Ammon's horn (tissue), 1 donor: ENCODE data around the gene METTL22.
"Not testable (repeated sequence)": the region's sequence is repeated elsewhere in the genome, so short reads cannot be mapped to it uniquely, and the experiment has no call there.

ENCODE experiments used
- DNase-seq: peaks from one replicate; pipeline ENCODE4 v3.0.0-alpha.2; 2016; ENCODE audit warnings: low spot score

The METTL22 gene

DNA sequence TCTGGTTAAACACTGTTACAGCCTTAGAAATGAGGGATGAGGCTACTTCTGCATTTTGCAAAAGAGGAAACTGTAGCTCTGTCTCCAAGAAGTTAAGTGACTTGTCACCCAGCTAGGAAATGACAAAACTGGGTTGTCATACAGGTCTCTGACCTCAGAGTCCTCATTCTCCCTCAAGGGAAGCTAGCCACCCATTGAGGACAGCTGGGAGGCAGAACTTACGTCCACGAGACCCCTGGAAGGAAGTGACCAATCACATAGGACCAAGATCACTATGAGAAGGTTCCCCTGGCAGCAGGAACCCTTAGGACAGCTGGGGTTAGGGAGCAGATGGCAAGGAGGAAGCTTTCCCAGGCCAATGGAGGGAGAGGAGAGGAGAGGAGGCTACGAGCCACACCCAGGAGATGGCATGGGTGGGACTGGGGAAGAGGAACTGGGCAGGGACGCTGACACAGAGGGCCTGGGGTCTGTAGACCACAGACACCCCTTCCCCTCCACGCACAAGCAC, 11.2 kb downstream of the METTL22 start:
- peak; percentile 49 for DNase-seq

DNA sequence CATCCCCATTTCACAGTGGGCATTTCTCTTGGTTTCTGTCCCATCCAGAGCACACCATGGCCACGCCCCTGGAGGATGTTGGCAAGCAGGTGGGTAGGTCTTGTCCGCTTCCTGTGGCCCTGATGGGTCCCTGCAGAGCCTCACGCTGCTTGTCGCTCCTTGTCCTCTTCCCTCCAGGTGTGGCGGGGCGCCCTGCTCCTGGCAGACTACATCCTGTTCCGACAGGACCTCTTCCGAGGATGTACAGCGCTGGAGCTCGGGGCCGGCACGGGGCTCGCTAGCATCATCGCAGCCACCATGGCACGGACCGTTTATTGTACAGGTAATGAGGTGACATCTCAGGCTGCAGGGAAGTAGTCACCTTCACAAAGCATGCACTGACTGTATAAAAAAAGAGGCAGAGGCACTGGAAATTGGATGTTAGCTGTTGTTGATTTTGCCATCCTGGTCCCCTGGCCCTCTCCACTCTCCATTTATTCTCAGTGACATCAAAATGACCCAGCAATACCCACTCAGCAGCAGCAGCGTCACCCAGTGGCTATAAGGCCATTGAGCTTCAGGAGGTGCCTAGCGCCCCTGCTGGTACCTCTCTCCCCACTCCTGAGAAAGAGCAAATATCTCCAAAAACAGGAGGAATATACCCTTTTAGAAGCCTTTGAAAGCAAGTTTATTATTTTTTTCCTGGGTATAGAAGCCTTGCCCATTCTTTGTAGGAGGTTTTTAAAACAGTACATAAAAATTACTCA, 13.7 kb downstream of the METTL22 start:
- no peak for DNase-seq

DNA sequence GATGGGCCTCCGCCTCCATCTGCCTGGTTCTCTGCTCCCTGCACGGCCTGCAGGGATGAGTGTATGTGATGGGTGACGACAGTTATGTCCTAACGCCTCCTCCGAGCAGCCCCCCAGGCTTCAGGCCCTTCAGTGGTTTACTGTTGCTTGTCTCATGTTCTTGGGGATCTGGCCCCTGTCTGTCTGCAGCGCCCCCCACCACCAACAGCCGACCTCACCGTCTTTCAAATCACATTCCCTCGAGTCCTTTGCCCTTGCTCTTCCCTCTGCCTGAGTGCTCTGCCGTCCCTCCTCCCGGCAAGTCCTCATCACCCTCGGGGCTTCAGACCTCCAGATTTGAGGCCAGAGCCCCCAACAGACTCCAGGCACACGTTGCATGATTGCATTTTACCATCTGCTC, 18.2 kb downstream of the METTL22 start:
- no peak for DNase-seq

DNA sequence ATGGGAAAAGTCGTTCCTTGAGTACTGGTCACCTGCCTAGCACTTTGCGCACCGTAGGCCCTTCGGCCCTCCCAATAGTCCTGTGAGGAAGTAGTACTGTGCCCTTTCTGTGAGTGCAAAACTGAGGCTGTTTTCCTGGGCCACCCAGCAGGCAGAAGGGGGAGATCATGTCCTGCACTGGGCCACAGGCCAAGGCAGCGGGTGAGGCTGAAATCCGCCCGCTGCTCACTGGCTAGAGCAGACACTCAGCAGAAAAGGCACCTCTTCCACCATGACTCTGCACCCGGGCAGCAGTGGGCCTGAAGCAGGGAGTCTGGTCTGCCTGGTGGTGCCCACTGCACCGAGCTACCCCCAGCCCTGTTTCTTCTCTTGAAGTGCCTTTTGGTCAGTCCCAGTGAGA, 20.2 kb downstream of the METTL22 start:
- peak; percentile 68 for DNase-seq

DNA sequence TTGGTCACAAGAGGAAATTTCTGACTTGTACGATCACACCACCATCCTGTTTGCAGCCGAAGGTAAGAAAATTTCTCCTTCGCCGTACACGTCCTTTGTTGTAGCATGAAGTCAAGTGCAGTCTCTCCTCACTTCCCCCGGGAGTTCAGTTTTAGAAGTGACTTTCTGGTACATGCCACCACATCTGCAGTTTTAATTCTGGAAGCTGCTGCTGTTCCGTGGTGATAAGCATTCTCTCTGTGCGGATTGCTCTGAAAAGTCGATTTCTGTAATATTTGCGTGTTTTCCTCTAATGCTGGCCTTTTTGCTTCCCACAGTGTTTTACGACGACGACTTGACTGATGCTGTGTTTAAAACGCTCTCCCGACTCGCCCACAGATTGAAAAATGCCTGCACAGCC, 20.6 kb downstream of the METTL22 start:
- no peak for DNase-seq

DNA sequence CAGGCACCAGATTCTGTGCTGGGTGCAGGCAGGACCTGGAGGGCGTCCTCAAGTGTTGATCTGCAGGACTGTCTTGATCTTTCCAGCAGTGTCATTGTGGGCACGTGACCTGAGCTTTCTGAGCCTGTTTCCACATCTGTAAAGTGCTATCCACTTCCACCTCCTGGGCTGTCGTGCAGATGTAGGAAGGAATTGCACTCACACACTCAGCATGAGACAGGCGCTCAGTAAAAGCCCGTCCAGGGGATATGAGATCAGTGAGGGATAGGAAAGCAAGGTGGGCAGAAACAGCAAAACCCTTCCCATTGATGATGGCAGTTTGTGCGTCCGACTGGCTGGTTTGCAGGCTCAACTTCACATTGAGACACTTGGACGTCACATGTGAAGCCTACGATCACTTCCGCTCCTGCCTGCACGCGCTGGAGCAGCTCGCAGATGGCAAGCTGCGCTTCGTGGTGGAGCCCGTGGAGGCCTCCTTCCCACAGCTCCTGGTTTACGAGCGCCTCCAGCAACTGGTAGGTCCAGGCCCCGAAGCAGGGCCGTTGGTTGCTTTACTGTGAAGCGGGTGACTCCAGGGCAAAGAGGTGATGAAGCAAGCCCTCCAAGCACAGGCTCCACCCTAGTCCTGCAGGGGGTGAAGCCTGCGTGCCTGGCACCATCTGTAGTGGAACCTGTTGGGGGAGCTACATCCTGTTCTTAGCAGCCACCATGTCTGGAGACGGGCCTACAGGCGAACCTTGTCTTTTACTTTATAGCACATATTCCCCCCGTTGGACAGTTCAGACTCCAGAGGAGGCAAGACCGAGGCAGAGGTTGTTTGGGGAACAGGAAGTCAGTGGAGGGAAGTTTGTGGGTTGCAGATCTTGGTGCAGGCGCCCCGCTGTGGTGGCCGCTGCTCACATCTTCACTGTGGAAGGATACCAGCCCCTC, 23.0 kb downstream of the METTL22 start:
- peak; percentile 43 for DNase-seq

DNA sequence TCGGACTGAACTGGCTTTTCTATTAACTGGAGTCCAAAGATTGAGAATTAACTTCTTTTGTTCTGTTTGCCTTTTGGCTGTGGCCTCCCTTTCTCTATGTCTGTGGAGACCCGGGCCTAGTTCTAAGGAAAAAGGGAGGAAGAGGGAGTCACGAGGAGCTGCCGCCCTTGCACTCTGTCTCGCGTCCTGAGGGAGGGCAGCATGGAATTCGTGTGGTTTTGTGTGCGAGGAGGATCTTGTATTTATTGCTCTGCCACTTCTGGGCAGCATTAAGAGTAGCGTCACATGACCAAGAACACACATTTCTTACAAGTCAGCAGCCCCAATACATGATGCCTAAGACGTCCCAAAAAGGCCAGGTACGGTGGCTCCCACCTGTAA, 23.6 kb downstream of the METTL22 start:
- DNase-seq, result no peak

DNA sequence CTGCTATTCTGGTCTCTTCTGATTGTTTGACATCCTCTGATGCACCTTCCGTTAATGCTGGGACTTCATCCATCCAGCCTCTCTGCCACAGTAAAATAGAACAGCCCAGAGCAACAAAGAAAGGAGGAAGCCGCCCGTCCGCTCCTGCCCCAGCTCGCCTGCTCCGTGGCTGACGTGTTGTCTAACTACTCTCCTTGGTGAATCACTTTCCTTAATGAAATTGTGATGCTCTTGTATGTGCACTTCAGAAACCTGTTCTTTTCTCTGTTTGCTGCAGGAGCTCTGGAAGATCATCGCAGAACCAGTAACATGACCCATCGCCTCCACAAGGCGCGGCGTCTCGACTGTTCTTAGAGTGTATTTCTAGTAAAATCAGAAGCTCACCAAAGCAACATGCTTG, 24.3 kb downstream of the METTL22 start:
- DNase-seq, result no peak

DNA sequence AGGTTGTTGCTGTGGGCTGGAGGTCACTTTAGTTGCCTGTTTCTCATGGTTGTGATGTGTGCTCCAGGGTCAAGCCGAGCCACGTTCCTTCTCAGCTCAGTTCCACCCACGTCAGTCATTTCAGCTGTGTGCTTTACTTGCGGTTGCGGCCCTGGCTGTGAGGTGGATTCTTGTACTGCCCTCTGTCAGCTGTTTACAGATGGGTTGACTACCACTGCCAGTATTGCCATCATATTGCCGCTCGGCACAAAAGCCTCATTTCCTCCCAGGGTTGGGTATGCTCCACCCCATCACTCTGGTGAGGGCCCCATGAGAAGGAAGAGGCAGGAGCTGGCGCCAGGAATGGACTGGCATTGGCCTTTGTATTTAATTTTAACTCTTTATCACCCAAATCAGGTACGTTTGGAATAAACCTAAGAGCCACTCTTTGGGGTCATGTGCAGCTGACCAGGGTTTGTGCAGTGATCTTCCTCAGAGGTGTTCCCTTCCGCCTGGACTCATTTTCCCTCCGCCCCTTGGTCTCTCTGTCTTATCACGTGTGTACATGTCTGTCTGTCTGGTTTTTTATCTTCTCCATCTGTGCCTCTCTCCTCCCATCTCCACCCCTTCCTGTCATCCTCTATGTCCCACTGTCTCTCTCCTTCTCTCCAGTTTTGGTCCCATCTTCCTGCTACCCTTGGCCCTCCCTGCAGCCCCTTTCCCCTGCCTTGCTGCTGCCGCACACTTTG, 25.0 kb downstream of the METTL22 start:
- DNase-seq, result no peak

DNA sequence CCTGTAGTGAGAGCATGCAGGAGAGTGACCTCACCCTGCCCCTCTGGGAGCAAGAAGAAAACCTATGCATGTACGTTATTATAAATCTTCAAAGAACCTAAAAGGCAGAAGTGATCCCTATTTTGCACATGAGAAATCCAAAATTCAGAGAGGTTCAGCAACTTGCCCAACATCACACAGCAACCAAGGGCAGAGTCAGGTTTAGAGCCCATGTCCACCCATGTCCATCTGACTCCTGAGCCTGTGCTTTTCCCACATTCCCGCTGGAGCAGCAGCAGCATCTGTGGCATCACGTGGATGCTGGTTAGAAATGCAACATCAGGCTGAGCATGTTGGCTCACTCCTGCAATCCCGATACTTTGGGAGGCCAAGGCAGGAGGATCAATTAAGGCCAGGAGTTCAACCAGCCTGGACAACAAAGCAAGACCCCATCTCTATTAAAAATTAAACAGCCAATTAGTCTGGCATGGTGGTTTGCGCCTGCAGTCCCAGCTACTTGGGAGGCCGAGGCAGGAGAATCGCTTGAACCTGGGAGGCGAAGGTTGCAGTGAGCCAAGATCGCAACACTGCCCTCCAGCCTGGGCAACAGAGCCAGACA, 26.3 kb downstream of the METTL22 start:
- no peak for DNase-seq

DNA sequence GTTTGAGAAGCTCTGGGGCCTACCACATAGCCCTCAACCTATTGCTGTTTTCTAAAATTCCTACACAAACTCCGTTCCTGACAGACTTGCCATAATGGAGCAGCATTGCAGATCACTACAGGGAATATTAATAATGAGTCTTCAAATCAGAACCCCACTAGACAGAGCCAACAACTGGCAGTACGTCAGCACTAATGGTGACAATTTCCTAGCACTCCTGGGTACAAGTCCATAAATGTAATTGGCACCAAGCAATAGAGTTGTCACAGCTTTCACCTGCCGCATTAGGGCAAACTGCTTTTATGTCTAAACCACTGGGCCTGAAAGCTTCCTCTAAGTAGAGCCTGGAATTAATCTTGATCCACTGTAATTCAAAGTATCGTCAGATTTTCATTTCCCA, 27.4 kb downstream of the METTL22 start:
- no peak for DNase-seq

DNA sequence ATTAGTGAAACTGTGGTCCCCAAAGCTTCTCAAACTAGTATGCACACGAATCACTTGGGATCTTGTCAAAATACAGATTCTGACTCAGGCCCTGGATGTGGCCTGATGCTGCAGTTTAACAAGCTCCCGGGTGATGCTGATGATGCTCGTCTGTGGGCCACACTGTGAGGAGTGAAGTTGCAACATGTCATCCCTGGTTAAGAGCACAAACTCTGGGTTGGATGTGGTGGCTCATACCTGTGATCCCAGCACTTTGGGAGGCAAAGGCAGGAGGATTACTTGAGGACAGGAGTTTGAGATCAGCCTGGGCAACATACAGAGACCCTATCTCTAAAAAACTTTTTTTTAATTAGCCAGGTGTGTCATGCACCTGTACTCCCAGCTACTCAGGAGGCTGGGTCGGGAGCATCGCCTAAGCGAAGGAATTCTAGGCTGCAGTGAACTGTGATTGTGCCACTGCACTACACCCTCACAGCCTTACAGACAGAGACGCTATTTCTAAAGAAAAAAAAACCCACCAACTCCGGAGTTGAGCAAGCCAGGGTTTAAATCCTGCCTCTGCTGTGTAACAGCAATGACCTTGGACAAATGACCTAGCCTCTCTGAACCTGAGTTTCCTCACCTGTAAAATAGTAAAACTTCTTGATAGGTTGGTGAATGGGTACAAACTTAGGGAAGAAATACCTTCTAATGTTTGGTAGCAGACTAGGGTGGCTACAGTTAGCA, 28.5 kb downstream of the METTL22 start:
- DNase-seq, result no peak

DNA sequence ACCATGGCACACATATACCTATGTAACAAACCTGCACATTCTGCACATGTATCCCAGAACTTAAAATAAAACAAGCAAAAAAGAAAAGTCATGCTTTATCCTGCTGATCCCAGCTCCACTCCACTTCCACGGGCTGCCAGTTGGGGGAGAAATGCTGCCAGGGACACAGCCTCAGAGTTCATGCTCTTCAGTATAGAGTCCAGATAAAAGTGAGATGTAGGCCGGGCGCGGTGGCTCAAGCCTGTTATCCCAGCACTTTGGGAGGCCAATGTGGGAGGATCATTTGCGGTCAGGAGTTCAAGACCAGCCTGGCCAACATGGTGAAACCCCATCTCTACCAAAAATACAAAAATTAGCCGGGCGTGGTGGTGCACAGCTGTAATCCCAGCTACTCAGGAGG, 30.5 kb downstream of the METTL22 start:
- not testable (repeated sequence) for DNase-seq

DNA sequence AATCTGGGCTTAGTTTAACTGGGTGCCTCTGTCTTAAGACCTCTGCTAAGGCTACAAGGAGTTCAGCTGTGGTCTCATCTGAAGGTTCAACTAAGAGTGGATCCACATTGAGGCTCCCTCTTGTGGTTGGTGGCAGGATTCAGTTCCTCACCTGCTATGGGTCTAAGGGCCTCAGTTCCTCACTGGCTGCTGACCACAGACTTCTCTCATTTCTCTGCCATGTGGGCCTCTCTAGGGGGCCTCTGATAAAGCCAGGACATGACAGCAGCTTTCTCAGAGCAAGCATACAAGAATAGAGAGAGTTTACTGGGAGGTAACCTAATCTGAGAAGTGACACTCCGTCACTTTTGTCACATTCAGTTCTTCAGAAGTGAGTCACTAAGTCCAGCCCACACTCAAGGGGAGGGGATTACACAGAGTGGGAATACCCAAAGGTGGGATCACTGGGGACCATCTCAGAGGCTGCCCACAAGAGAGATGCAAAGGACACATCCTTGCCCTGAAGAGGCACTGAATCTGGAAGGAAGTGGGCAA, 33.8 kb downstream of the METTL22 start:
- peak; percentile 23 for DNase-seq

DNA sequence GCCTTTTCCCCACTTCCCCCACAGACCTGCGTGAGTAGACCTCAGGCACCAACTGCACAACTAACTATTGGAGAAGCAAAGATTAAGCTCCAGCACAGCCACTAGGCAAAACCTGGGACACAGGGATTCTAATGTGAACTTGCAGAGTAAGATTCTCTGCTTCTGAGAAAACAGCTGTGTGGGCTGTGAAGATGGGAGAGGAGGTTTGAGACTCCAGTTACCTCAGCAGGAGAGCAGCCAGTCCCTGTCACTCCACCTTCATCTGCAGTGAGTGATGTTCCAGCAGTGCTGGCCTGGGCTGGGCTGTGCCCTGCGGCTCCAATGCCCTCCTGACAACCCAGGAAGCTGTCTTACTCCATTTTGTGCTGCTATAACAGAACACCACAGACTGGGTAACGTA, 34.9 kb downstream of the METTL22 start:
- DNase-seq, result no peak

DNA sequence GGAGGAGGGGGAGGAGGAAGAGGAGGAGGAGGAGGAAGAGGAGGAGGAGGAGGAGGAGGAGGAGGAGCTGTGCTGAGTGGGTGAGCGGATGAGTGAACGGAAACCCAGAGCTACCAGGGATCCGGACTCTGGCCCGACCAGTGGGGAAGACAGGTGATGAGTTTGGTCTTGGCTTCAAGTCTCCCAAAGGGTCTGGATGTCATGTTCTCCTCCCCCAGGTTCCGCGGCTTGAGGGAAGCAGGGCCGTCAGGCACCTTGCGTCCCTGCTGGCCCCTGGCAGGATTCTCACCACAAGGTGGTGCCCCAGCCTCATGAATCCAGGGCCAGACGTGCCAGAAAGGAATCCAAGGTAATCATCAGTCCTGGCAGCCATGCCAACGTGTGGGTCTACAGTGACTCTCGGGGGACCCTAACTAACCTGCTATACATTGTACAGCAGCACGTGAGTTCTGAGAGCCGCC, 39.4 kb downstream of the METTL22 start:
- peak; percentile 72 for DNase-seq

DNA sequence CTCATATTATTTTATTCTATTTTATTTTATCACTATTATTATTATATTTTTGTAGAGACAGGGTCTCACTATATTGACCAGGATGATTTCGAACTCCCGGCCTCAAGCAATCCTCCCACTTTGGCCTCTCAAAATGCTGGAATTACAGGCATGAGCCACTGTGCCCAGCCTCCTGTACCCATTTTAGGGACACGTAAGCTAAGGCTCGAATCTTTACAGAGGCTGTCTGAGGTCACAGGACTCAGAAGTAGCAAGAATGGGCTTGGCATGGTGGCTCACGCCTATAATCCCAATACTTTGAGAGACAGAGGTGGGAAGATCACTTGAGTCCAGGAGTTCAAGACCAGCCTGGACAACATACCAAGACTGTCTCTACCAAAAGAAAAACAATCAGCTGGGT, 40.2 kb downstream of the METTL22 start:
- DNase-seq, result no peak

DNA sequence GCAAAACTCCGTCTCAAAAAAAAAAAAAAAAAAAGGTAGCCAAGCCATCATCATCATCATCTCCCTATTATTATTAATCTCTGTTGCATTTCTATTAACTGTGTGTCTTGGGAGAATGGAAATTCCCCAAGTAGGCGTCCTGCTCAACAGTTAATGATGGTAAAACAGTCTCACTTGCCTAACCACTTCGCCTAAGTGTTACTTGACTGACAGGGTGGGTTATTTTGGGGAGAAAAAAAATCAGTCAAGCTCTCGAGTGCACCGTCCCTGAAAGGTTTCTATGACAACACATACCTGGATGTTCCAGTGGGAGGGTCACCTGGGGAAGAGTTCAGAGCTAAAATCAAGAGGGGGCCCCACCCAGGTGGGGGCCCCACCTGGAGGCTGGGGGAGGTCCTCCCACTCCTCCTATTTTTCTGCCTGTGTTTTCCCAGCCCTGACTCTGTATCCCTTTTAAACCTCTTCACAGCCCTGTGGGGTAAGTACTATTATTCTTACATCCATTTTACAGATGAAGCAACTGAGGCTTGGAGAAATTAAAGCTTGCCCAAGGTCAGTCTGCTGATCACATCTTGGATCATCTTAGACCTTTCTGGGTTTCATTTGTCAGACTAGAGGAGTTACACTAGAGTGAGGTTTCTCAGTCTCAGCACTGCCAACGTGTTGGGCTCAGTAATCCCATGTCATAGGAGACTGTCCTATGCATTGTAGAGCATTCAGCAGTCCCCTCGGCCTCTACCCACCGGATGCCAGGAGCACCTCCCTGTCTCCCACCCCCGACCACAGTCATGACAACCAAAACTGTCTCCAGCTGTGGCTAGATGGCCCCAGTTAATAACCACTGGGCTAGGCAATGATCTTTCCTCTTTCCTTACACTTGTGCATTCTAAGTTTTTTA, 41.9 kb downstream of the METTL22 start:
- DNase-seq, result no peak

DNA sequence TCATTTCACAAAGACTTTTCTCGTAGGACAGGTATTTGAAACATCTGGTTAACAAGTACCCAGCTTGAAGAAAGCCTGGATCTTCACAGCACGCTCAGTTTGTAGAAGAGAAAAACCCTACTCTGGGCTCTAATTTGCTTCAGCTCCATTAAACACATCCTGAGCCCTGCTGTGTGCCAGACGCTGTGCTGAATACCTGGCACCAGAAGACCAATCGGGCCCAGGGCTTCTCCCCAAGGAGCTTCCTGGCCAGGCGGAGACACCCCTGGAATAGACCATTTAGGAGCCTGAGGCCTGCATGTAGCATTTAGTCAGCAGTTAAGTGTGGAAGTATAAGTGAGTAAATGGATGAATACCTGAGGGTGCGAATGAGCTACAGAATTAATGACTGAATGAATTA, 44.0 kb downstream of the METTL22 start:
- DNase-seq, result no peak

DNA sequence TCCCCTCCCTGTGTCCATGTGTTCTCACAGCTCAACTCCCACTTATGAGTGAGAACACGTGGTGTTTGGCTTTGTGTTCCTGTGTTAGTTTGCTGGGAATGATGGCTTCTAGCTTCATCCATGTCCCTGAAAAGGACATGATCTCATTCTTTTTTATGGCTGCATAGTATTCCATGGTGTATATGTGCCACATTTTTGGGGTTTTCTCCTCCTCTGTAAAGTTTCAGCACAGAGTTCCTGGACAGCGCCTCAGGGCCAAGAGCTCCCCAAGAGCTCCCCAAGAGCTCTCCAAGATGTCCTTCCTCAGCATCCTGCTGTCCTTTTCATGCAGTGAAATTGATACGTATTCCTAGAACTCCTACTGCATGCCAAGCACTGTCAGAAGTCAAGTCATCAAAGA, 46.0 kb downstream of the METTL22 start:
- DNase-seq, result no peak
